ENCODE data around the gene HOXA11. TPM values are rescaled to one million over a fixed set of nuclear protein-coding genes. Genes with fewer than 3 reads are reported as not detected.

HOXA11 gene
- 0.13 TPM in 2 replicates for total RNA-seq

GRCh38 chr7:27185013-27185853 lies at the start of gene HOXA11:
Gene HOXA11, minus strand, starts transcription at chr7:27185232. Its CDS starts 88 bp downstream, at chr7:27185144.
- peak in 1 of 2 donors; percentile 75 for DNase-seq (ENCODE audit: low read depth in 2 of 2)

- no peak for DNase-seq (ENCODE audit: low read depth in 2 of 2)
Measured at GRCh38 chr7:27229448-27229847, 44.4 kb upstream of the HOXA11 start.

GRCh38 chr7:27224983-27225934 lies 40.2 kb upstream of the HOXA11 start:
- no peak for DNase-seq (ENCODE audit: low read depth in 2 of 2)

- no peak for DNase-seq (ENCODE audit: low read depth in 2 of 2)
Measured at GRCh38 chr7:27223941-27224575, 39.0 kb upstream of the HOXA11 start.

- DNase-seq (ENCODE audit: low read depth in 2 of 2): no peak
Measured at GRCh38 chr7:27221201-27221797, 36.3 kb upstream of the HOXA11 start.

GRCh38 chr7:27220440-27220955 lies 35.5 kb upstream of the HOXA11 start:
- DNase-seq (ENCODE audit: low read depth in 2 of 2): no peak

- DNase-seq (ENCODE audit: low read depth in 2 of 2): no peak
Measured at GRCh38 chr7:27219821-27220220, 34.8 kb upstream of the HOXA11 start.

- DNase-seq (ENCODE audit: low read depth in 2 of 2): no peak
Measured at GRCh38 chr7:27217951-27218350, 32.9 kb upstream of the HOXA11 start.

GRCh38 chr7:27215356-27215755 lies 30.3 kb upstream of the HOXA11 start:
- no peak for DNase-seq (ENCODE audit: low read depth in 2 of 2)

GRCh38 chr7:27214239-27214950 lies 29.4 kb upstream of the HOXA11 start:
- no peak for DNase-seq (ENCODE audit: low read depth in 2 of 2)

- DNase-seq (ENCODE audit: low read depth in 2 of 2): no peak
Measured at GRCh38 chr7:27213433-27214238, 28.6 kb upstream of the HOXA11 start.

- DNase-seq (ENCODE audit: low read depth in 2 of 2): no peak
Measured at GRCh38 chr7:27212497-27213432, 27.7 kb upstream of the HOXA11 start.

- no peak for DNase-seq (ENCODE audit: low read depth in 2 of 2)
Measured at GRCh38 chr7:27211764-27212204, 26.8 kb upstream of the HOXA11 start.

- no peak for DNase-seq (ENCODE audit: low read depth in 2 of 2)
Measured at GRCh38 chr7:27211084-27211446, 26.0 kb upstream of the HOXA11 start.

GRCh38 chr7:27210441-27211083 lies 25.5 kb upstream of the HOXA11 start:
- peak; percentile 4 to 48 for DNase-seq (ENCODE audit: low read depth in 2 of 2)

GRCh38 chr7:27209933-27210440 lies 25.0 kb upstream of the HOXA11 start:
- no peak for DNase-seq (ENCODE audit: low read depth in 2 of 2)

- no peak for DNase-seq (ENCODE audit: low read depth in 2 of 2)
Measured at GRCh38 chr7:27208998-27209397, 24.0 kb upstream of the HOXA11 start.
